Activated CD4-positive, CD25-positive, alpha-beta regulatory T cell treated with anti-CD3 and anti-CD28 coated beads, Interleukin-2, amount 50 U/mL, for 24 hours (primary cell): ENCODE measurements around the gene SCLY.
"Not testable (repeated sequence)": the region's sequence is repeated elsewhere in the genome, so short reads cannot be mapped to it uniquely, and the experiment has no call there.

Experiments
- ATAC-seq, 2 donors: fragments of 150-1000 bp; cut with Tn5 transposase; one replicate each; pipeline ENCODE4 v1.10.0; 2021; ENCODE audit warnings: mild to moderate bottlenecking in 1 of 2, moderate library complexity in 1 of 2

SCLY gene

DNA sequence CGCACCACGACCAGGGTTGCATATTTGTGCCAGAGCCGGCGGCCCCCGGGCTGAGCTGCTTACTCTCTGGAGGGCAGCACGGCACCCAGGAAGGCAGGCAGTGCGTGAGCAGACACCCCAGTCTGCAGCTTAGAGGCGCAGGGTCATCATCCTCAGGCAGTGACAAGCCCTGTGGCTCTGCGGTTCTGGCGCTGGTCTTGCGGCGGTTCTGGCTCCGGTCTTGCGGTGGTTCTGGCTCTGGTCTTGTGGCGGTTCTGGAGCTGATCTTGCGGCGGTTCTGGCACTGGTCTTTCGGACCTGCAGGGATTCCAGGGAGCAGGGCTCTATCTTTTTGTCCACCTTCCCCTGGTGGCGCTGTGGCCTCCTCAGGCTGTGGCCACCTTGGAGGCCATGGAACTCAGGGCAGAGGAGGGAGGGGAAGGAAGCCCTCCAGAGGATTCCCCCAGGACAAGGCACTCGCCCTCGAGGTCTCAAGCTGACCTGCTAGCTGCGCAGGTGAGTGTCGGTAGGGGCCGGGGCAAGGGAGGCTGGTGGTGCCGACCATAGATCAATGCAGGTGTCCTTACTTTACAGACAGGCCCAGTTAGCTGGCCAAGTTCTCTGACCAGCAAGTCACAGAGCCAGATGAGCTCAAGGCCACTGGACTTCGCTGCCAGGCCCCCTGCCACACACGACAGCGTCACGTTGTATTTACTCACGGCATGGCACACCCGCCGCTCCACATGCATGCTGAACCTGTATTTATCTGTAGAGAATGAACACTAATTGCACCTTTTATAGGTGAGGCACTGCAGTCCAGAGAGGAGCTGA lies 54.3 kb downstream of the SCLY start:
- ATAC-seq, result no peak

DNA sequence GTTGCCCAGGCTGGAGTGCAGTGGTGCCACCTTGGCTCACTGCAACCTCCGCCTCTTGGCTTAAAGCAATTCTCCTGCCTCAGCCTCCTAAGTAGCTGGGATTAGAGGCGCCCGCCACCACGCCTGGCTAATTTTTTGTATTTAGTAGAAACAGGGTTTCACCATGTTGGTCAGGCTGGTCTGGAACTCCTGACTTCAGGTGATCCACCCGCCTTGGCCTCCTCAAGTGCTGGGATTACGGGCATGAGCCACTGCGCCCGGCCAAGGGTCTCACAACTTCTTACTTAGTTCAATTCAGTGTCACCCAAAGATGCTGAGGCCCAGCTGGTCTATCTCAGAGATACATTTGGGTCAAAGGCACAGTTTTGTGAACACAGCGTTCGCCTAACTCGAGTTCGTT lies 54.9 kb downstream of the SCLY start:
- not testable (repeated sequence) for ATAC-seq

DNA sequence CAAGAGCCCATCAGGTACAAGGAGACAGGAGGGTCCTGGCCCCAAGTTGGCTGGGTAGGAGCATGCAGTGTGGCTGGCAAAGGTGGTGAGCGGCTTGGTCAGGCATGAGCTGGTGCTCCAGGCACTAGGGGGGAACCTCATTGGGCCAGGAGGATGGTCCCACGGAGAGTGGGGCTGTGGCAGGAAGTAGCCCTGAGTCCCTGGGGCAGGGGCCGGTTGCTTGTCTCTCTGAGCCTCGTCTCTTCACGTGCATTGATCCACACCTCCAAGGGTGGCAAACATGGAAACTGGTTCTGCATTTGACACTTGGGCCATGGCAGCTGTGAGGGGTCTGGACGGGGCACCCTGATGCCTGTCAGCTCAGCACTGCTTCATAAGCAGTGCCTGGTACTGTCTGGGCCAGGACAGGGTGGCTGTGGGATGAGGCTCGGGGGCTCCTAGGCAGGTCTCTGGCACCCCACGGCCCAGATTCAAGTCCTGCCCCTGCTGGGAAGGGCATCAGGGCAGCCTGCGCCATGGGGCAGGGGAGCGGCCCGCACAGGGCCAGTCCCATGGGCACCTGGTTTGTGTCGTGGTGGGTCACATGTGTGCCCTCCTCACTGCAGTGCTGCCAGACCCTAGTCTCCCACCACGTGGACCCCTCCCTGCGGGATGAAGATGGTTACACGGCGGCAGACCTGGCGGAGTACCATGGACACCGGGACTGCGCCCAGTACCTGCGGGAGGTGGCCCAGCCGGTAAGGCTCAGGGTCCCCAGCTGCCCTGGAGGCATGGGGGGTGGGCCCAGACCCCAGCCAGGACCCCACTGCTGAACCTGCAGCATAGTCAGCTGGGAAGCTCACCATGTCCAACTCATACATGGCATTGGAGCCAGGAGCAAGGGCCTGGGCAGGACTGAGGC lies 55.7 kb downstream of the SCLY start:
- ATAC-seq, result no peak

DNA sequence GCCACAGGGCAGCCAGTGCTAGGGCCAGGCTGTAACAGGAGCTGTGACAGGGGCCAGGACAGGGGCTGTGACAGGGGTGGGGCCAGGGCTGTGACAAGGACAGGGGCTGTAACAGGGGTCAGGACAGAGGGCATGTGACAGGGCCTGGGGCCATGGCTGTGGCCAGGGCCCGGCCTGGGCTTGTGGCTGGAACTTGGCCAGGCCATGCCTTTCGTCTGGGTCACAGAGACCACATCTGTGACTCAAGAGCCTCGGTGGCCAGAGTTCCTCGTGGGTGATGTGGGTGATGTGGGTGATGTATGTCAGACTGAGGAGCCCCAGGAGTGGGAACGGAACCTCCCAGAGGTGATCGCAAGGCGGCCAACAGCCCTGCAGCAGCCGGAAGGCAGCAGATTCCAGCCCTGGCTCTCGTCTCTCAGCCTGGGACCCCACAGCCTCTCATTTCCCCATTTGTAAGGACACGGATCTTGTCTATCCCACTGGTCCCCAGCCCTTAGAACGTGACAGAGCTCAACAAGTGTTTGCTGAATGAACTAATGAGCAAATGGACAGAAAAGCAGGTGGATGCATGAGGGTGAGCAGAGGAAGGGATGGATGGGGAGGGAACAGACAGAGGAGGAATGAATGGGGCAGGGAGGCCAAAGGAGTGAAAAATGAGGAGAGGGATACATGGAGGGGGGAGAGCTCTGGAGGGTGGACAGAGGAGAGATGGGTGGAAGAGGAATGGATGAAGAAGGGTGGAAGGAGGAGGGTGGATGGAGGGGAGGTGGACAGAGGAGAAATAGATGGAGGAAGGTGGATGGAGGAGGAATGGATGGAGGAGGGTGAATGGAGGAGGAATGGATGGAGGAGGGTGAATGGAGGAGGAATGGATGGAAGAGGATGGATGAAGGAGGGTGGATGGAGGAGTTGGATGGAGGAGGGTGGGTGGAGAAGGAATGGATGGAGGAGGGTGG lies 56.7 kb downstream of the SCLY start:
- ATAC-seq, result no peak

DNA sequence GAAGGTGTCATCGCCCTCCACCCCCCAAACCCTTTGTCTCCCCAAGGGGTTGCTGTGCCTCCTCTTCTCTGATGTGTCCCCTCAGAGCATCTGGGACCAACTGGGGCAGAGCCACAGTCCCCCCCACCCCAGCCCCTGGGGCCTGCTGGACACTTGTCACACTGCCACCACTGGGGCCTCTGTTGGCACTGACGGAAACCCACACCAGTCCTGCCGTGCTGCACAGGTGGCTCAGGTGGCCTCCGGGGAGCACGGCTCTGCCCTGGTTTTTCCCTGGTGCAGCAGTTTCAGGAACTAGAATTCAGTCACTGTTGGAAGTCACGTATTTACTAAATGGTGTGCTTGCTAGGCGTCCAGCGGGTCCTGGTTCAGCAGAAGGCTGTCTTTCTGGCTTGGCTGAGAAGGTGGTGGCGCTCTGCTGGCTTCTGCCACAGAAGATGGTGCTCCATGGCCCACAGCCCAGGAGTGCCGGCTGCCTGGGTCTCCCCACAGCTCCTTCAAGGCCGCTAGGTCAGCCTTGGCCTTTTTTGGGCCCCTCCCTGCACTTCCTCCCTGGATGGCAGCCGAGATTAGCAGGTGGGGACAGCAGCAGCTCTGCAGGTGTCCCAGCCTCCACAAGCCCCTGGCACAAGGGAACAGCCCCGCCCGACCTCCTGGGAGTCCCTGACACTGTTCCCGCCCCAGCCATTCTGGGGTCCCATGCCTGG lies 59.1 kb downstream of the SCLY start:
- ATAC-seq, result no peak

DNA sequence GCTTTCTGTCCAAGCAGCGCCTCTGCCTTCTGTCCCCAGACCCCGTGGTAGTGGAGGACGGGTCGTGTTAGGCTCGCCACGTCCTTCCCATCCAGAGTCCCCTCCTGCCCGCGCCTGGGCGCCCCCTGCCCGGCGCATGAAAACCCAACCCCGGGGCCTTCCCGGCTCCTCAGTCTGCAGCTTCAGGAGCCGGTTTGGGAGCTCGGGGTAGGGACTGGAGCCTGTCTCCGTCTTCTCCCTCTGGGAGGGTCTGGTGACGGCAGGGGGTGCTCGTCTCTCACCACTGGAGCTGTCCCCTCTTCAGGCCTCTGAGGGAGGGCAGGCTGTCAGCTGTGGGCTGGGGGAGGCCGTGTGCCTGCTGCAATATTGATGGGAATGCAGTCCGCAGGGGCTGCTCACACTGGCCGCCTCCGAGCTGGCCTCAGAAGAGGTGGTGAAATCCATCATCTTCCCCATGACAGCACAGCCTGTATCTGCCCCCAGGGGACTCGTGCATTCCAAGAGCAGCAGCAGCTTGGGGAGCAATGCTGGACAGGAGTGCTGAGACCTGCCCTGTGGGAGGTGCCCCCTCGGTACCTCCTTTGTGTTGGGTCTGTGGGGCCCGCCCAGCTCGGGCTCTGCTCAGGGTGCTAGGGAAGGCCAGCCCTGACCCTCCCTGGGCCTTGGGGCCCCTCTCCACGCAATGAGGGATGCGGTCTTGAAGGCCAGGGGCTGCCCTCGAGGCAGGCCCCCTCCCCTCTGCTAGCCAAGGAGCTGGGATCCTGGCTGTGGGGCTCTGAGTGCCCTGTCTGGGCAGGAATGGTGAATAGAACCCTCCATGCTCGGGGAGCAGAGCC lies 59.9 kb downstream of the SCLY start:
- ATAC-seq, result no peak

DNA sequence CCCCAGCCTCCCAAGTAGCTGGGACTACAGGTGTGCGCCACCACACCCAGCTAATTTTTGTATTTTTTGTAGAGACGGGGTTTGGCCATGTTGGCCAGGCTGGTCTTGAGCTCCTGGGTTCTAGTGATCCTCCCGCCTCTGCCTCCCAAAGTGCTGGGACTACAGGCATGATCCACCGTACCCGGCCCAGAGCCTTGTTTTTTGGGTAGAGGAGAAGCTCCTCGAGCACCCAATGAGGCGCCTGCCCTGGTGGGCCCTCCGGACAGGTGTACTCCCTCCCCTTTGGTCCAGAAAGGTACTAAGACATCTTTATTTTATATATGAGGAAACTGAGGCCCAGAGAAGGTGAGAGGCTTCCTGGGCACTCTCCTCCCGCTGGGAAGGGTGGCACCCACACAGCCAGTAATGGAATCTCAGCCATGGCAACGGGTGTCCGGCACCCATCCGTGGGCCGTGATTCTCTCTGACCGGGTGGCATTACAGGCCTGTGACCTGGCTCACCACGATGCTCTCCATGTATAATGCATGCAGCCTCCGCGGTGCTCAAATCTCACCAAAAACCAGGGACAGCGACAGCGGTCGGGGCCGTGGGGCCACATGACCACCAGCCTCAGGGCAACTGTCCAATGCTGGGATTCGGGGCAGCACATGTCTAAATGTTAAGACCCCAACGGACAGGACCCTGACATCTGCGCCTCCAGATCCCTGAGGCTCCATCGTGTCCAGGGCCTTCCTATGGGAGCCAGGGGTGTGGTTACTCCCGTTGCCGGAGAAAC lies 60.9 kb downstream of the SCLY start:
- ATAC-seq, result no peak

DNA sequence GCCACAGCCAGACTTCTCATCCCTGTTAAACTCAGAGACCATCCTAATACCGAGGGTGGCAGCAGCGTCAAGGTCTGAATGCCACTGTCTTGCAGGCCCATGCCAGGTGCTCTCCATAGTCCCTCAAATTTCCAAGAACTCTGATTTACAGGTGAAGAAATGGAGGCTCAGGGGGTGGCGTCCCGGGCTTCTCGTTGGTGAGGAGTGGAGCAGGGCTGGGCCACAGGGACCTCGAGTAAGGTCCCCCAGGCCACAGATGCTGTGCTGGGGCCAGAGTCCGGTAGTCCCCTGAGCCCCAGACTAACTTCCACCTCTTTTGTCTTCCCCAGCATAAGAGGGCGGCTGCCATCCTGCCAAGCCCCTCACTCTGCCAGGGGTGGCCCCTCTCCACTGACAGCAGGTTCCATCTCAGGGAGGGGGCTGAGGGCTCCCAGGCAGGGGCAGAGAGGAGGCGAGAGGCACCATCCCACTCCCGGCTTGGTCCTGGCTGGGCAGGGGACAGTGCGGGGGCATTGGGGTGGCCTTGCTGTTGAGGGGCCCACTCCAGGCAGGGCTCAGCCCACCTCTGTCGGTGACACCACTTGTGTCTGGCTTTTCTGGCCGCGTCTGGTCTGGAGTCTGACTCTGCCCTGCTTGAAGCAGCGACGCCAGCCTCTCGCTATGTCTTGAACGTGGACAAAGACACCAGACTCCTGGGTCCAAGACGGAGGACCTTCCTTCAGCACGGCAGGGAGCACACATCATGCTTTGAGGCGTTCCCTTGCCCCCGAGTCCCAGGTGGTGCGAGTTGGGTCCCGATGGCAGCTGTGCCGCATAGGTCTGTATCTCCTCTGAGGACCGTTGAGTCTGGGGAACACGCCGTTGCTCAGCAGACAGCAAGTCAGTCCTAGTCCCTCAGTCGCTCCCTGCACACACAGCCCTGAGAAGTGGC lies 61.8 kb downstream of the SCLY start:
- no peak for ATAC-seq

DNA sequence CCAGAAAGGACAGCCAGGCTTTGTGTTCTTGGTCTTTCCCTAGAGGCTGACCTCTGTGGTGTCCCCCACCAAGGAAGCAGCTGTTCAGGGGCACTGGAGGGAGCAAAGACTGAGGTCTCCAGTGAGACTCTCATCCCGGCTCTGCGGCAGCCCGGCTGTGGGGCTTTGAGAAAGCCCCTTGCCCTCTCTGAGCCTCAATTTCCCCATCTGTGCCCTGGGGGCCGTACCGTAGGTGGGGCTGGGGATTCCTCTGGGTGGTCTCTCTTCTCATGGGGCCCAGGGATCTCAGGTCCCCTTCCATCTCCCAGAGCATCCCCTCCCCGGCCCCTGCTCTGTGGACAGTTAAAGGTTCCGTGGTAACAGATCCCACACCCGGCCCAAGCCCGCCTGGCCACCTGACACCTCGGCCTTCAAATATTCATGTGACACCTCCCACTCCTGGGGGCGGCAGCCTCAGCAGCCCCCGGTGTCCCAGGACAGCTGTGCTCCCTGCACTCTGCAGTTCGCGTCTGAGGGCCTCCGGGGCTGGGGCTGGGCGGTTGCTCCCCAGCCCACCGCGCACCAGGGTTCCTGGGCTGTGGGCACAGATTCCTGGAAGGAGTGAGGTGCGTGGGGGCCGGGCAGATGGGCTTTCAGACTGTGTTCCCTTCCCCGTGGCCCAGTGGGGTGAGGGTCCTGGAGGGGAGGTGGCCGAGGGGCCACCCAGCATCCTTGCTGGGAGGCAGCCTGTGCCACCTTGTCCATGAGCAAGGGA lies 62.6 kb downstream of the SCLY start:
- ATAC-seq, result no peak

DNA sequence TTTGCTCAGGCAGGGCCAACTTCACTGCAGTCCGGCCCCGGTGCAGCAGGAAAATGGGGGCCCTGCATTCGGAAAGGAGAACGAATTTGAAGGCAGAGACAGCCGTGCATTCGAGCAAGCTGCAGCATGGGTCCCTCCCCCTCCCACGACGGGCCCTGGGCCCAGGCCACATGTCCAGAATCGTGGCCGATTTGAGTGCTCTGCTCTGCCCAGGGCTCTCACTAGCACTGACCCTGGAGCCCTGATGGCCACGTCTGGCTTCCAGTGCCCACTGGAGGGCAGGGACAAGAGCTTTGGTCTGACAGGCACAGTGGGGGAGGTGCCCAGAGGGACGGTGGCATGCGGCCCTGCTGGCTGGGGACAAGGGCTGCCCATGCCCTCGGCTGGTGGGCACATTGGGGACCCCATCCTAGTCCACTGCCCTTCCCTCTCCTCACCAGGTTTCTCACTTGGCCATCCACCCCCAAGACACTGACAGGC lies 63.2 kb downstream of the SCLY start:
- no peak for ATAC-seq

DNA sequence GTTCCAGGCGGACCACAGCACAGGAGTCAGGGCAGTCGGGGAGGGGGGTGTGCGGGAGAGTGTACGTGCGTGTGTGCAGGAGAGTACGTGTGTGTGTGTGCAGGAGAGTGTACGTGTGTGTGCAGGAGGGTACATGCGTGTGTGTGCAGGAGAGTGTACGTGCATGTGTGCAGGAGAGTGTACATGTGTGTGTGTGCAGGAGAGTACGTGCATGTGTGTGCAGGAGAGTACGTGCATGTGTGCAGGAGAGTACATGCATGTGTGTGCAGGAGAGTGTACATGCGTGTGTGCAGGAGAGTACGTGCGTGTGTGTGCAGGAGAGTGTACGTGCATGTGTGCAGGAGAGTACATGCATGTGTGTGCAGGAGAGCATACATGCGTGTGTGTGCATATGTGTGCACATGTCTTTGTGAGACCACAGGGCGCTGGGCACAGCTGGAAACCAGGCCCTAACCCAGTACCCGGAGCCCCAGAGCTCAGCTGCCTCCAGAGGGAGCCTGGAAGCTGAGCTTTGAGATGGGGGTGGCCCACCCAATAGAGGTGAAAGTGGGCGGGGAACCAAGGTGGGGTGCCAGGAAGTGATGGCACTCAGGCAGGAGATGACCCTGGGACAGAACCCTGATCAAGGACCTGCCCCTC lies 63.8 kb downstream of the SCLY start:
- no peak for ATAC-seq

DNA sequence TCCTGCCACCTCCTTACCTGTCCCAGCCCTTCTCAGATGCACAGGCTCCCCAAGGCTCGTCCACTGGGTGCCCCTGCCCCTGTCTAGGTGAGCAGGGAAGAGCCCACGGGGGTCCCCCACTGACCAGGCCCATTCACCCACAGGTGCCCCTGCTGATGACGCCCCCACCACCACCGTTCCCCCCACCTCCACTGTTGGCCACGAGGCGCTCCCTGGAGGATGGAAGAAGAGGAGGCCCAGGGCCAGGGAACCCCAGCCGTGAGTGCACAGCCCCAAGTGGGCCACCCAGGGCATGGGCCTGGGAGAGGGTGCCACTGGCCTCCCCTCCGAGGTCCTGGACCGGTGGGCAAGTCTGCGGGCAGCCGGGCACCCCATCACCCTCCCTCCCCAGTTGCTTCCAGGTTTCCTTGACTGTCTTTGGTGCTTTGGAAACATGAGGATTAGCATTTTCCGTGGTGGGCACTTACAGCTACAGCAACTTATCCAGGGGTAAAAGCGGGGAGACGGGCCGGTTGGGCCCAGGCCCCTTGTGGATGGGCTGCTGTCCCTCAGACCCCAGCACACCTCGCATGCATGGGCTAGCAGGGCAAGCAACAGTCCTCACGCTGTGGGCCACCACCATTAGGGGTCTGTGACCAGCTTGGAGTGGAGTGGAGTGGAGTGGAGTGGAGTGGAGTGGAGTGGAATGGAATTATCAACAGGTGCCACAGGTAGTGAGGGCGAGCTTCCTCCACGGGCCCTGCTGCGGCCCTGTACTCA lies 64.5 kb downstream of the SCLY start:
- no peak for ATAC-seq

DNA sequence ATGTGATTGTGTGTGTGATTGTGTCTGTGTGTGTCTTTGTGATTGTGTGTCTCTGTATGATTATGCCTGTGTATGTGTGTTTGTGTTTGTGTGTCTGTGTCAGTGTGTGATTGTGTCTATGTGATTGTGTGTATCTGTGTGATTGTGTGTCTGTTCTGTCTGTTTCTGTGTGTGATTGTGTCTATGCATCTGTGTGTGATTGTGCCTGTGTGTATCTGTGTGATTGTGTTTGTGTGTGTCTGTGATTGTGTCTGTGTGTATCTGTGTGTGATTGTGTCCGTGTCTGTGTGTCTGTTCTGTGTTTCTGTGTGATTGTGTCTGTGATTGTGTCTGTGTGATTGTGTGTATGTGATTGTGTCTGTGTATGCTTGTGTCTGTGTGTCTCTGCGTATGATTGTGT lies 65.5 kb downstream of the SCLY start:
- ATAC-seq, result no peak

DNA sequence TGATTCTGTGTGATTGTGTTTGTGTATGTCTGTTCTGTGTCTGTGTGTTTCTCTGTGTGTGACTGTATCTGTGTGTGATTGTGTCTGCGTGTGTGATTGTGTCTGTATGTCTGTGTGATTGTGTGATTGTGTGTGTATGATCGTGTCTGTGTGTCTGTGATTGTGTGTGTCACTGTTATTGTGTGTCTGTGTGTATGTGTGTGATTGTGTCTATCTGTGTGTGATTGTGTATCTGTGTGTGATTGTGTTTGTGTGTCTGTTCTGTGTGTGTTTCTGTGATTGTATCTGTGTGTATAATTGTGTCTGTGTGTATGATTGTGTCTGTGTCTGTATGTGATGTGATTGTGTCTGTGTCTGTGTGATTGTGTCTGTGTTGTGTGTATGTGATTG lies 66.0 kb downstream of the SCLY start:
- no peak for ATAC-seq

DNA sequence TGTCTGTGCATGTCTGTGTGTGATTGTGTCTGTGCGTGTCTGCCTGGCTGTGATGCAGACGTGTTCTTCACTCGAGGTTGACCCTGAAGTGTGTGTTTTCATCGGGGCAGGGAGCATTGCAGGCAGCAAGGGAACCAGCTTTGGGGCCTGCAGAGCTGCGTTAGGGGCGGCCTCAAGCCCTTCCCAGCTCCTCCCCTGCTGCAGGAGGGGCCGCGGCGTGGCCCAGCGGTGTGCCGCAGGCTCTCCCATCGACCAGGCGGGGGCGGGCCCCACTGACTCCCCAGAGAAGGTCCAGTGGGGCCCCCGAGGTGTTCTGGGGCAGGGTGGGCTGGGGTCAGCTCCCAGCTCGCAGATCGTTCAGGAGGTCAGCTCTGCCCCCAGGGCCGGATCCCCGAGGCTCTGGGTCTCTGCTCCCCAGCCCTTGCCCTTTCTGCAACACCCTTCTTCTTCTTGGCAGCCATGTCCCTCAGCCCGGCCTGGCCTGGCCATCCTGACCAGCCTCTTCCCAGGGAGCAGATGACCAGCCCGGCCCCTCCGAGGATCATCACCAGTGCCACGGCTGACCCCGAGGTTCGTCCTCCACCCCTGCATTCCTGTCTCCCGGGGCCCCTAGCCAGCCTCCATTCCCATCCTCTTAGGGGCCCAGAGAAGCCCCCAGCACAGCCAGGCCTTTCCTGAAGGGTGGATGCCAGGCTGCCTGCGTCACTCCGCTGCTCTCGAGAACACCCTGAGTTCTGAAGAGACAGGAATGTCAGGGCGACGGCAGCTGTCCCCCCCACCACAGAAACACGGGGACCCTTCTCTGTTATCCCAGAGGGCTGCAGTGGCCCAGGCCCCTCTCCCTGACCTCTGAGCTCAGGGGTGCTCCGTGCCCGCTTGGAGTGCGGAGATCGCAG lies 66.6 kb downstream of the SCLY start:
- no peak for ATAC-seq

DNA sequence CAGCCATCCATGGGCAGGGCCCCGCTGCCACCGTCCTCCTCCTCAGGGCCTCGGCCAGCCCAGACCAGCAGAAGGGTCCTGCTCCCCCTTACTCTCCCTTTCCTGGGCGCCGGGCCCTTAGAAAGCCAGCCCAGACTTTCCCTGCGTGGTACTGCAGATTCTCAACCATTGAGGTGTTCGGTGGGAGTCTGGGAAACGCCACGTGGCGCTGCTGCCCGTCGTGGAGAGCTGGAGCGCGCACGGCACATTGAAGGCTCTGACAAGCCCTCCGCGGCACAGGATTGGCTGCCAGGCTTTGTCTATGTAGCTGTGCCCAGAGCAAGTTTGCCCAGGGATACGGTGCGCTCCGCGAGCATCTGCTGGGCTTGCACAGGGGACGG lies 67.2 kb downstream of the SCLY start:
- no peak for ATAC-seq
